ENCODE measurements around the gene SERINC5.

SERINC5 gene

GRCh38 chr5:80153586-80154126 lies 102.2 kb downstream of the SERINC5 start:
- H3K79me1 ChIP-seq (ENCODE audit: low read length), result no peaks in the 10 kb centered on the region
- no peak overlapping the region for H2BK15ac ChIP-seq (replicated peaks; ENCODE audit: low read depth)
- H3K23ac ChIP-seq (ENCODE audit: low read length), result no peak overlapping the region
- no peaks in the 10 kb centered on the region for H3K4me1 ChIP-seq (ENCODE audit: control insufficient read depth, low read depth, low read length)
- no peak overlapping the region for H4K5ac ChIP-seq (ENCODE audit: low read length)
- no CpG with 5 or more reads among the region's 8 CpGs for WGBS (ENCODE audit: extremely low coverage, insufficient coverage, low lambda C conversion rate)
- H3K9ac ChIP-seq (ENCODE audit: low read length), result no peak overlapping the region
- no peak overlapping the region for H2BK5ac ChIP-seq (ENCODE audit: low read length)
- no peak overlapping the region for H3K4me3 ChIP-seq (ENCODE audit: low read length)
- H3K18ac ChIP-seq (ENCODE audit: low read length), result no peak overlapping the region
- peak overlapping the region; percentile 28 for H3K56ac ChIP-seq (ENCODE audit: low read length)
- no peaks in the 10 kb centered on the region for H3K36me3 ChIP-seq (ENCODE audit: control insufficient read depth, insufficient read depth, low read length)
- no peak overlapping the region for H3K4me2 ChIP-seq (ENCODE audit: low read length)
- no peak overlapping the region for H2AK5ac ChIP-seq (ENCODE audit: low read length)
- no peak for DNase-seq
- no peak overlapping the region for H3K4ac ChIP-seq (ENCODE audit: low read depth, low read length)
- H3K27ac ChIP-seq (ENCODE audit: low read depth, low read length), result no peak overlapping the region
- no peak overlapping the region for H4K8ac ChIP-seq (ENCODE audit: low read depth, low read length)
- H3K27me3 ChIP-seq (ENCODE audit: insufficient read depth, low read length, poor library complexity), result no peaks in the 10 kb centered on the region
- H2BK120ac ChIP-seq (ENCODE audit: low read depth, low read length), result no peak overlapping the region
- H3K79me2 ChIP-seq (ENCODE audit: control insufficient read depth, insufficient read depth, low read length), result no peaks in the 10 kb centered on the region

GRCh38 chr5:80152778-80153177 lies 103.1 kb downstream of the SERINC5 start:
- H3K79me2 ChIP-seq (ENCODE audit: control insufficient read depth, insufficient read depth, low read length), result no peaks in the 10 kb centered on the region
- no peak overlapping the region for H3K4me2 ChIP-seq (ENCODE audit: low read length)
- H3K9ac ChIP-seq (ENCODE audit: low read length), result no peak overlapping the region
- DNase-seq, result no peak
- H3K18ac ChIP-seq (ENCODE audit: low read length), result no peak overlapping the region
- no peaks in the 10 kb centered on the region for H3K4me1 ChIP-seq (ENCODE audit: control insufficient read depth, low read depth, low read length)
- no peaks in the 10 kb centered on the region for H3K79me1 ChIP-seq (ENCODE audit: low read length)
- no peak overlapping the region for H3K4ac ChIP-seq (ENCODE audit: low read depth, low read length)
- no peak overlapping the region for H3K4me3 ChIP-seq (ENCODE audit: low read length)
- no peak overlapping the region for H3K27ac ChIP-seq (ENCODE audit: low read depth, low read length)
- H2AK5ac ChIP-seq (ENCODE audit: low read length), result no peak overlapping the region
- no CpG with 5 or more reads among the region's 5 CpGs for WGBS (ENCODE audit: extremely low coverage, insufficient coverage, low lambda C conversion rate)
- no peak overlapping the region for H4K8ac ChIP-seq (ENCODE audit: low read depth, low read length)
- H2BK15ac ChIP-seq (replicated peaks; ENCODE audit: low read depth), result no peak overlapping the region
- H2BK5ac ChIP-seq (ENCODE audit: low read length), result no peak overlapping the region
- H4K5ac ChIP-seq (ENCODE audit: low read length), result no peak overlapping the region
- no peaks in the 10 kb centered on the region for H3K27me3 ChIP-seq (ENCODE audit: insufficient read depth, low read length, poor library complexity)
- H2BK120ac ChIP-seq (ENCODE audit: low read depth, low read length), result no peak overlapping the region
- H3K36me3 ChIP-seq (ENCODE audit: control insufficient read depth, insufficient read depth, low read length), result no peaks in the 10 kb centered on the region
- H3K23ac ChIP-seq (ENCODE audit: low read length), result no peak overlapping the region
- H3K56ac ChIP-seq (ENCODE audit: low read length), result no peak overlapping the region

- H3K4ac ChIP-seq (ENCODE audit: low read depth, low read length), result no peak overlapping the region
- H3K27me3 ChIP-seq (ENCODE audit: insufficient read depth, low read length, poor library complexity), result no peaks in the 10 kb centered on the region
- H3K27ac ChIP-seq (ENCODE audit: low read depth, low read length), result no peak overlapping the region
- H3K9ac ChIP-seq (ENCODE audit: low read length), result no peak overlapping the region
- H4K5ac ChIP-seq (ENCODE audit: low read length), result no peak overlapping the region
- no peak overlapping the region for H3K4me3 ChIP-seq (ENCODE audit: low read length)
- no peak overlapping the region for H3K4me2 ChIP-seq (ENCODE audit: low read length)
- H2BK120ac ChIP-seq (ENCODE audit: low read depth, low read length), result no peak overlapping the region
- H3K79me2 ChIP-seq (ENCODE audit: control insufficient read depth, insufficient read depth, low read length), result no peaks in the 10 kb centered on the region
- H2AK5ac ChIP-seq (ENCODE audit: low read length), result no peak overlapping the region
- H4K8ac ChIP-seq (ENCODE audit: low read depth, low read length), result no peak overlapping the region
- no peaks in the 10 kb centered on the region for H3K4me1 ChIP-seq (ENCODE audit: control insufficient read depth, low read depth, low read length)
- no CpG with 5 or more reads among the region's 6 CpGs for WGBS (ENCODE audit: extremely low coverage, insufficient coverage, low lambda C conversion rate)
- H3K23ac ChIP-seq (ENCODE audit: low read length), result no peak overlapping the region
- H3K18ac ChIP-seq (ENCODE audit: low read length), result no peak overlapping the region
- no peak overlapping the region for H3K56ac ChIP-seq (ENCODE audit: low read length)
- H2BK5ac ChIP-seq (ENCODE audit: low read length), result no peak overlapping the region
- no peaks in the 10 kb centered on the region for H3K79me1 ChIP-seq (ENCODE audit: low read length)
- DNase-seq, result no peak
- no peaks in the 10 kb centered on the region for H3K36me3 ChIP-seq (ENCODE audit: control insufficient read depth, insufficient read depth, low read length)
- no peak overlapping the region for H2BK15ac ChIP-seq (replicated peaks; ENCODE audit: low read depth)
Observed at GRCh38 chr5:80151890-80152289, 104.0 kb downstream of the SERINC5 start.

GRCh38 chr5:80150731-80151130 lies 105.1 kb downstream of the SERINC5 start:
- no peak for DNase-seq

GRCh38 chr5:80149161-80149609 lies 106.7 kb downstream of the SERINC5 start:
- no peak overlapping the region for H3K23ac ChIP-seq (ENCODE audit: low read length)
- no peak overlapping the region for H3K4me3 ChIP-seq (ENCODE audit: low read length)
- no peaks in the 10 kb centered on the region for H3K79me1 ChIP-seq (ENCODE audit: low read length)
- no peaks in the 10 kb centered on the region for H3K4me1 ChIP-seq (ENCODE audit: control insufficient read depth, low read depth, low read length)
- H3K27ac ChIP-seq (ENCODE audit: low read depth, low read length), result no peak overlapping the region
- no peak overlapping the region for H2BK15ac ChIP-seq (replicated peaks; ENCODE audit: low read depth)
- no peak overlapping the region for H3K4me2 ChIP-seq (ENCODE audit: low read length)
- no peak overlapping the region for H3K18ac ChIP-seq (ENCODE audit: low read length)
- H2BK120ac ChIP-seq (ENCODE audit: low read depth, low read length), result no peak overlapping the region
- no peak overlapping the region for H4K8ac ChIP-seq (ENCODE audit: low read depth, low read length)
- H3K36me3 ChIP-seq (ENCODE audit: control insufficient read depth, insufficient read depth, low read length), result no peaks in the 10 kb centered on the region
- H2AK5ac ChIP-seq (ENCODE audit: low read length), result no peak overlapping the region
- H3K56ac ChIP-seq (ENCODE audit: low read length), result no peak overlapping the region
- no peak overlapping the region for H2BK5ac ChIP-seq (ENCODE audit: low read length)
- H4K5ac ChIP-seq (ENCODE audit: low read length), result no peak overlapping the region
- H3K4ac ChIP-seq (ENCODE audit: low read depth, low read length), result no peak overlapping the region
- no peaks in the 10 kb centered on the region for H3K79me2 ChIP-seq (ENCODE audit: control insufficient read depth, insufficient read depth, low read length)
- no peak for DNase-seq
- H3K27me3 ChIP-seq (ENCODE audit: insufficient read depth, low read length, poor library complexity), result no peaks in the 10 kb centered on the region
- WGBS (ENCODE audit: extremely low coverage, insufficient coverage, low lambda C conversion rate), result no CpG with 5 or more reads among the region's 3 CpGs
- H3K9ac ChIP-seq (ENCODE audit: low read length), result no peak overlapping the region

More at GRCh38 chr5:80150731-80151130, 105.1 kb downstream of the SERINC5 start:
- Histone ChIP-seq H3K79me1 (ENCODE audit: low read length) (no peaks in the 10 kb centered on the region), H2BK15ac (replicated peaks; ENCODE audit: low read depth) (no peak overlapping the region), H2BK120ac (ENCODE audit: low read depth, low read length) (no peak overlapping the region), H3K9ac (ENCODE audit: low read length) (no peak overlapping the region), H3K4me2 (ENCODE audit: low read length) (no peak overlapping the region), H3K79me2 (ENCODE audit: control insufficient read depth, insufficient read depth, low read length) (no peaks in the 10 kb centered on the region), H4K5ac (ENCODE audit: low read length) (no peak overlapping the region), H3K4me3 (ENCODE audit: low read length) (no peak overlapping the region), H3K27me3 (ENCODE audit: insufficient read depth, low read length, poor library complexity) (no peaks in the 10 kb centered on the region), H2AK5ac (ENCODE audit: low read length) (no peak overlapping the region), H3K4me1 (ENCODE audit: control insufficient read depth, low read depth, low read length) (no peaks in the 10 kb centered on the region), H3K36me3 (ENCODE audit: control insufficient read depth, insufficient read depth, low read length) (no peaks in the 10 kb centered on the region), H2BK5ac (ENCODE audit: low read length) (no peak overlapping the region), H3K56ac (ENCODE audit: low read length) (no peak overlapping the region), H3K27ac (ENCODE audit: low read depth, low read length) (no peak overlapping the region), H3K18ac (ENCODE audit: low read length) (no peak overlapping the region), H4K8ac (ENCODE audit: low read depth, low read length) (no peak overlapping the region), H3K4ac (ENCODE audit: low read depth, low read length) (no peak overlapping the region), H3K23ac (ENCODE audit: low read length) (no peak overlapping the region)
- WGBS (ENCODE audit: extremely low coverage, insufficient coverage, low lambda C conversion rate), result no CpG with 5 or more reads among the region's 11 CpGs
